GM10847 (cell line): ENCODE data around the gene AUTS2.

ENCODE experiments used
- POLR2A ChIP-seq: IDR thresholded peaks from 2 replicates; pipeline ENCODE4 v1.6.1; 2011; ENCODE audit not compliant: insufficient read length; ENCODE audit errors: extremely low read depth

Gene AUTS2

DNA sequence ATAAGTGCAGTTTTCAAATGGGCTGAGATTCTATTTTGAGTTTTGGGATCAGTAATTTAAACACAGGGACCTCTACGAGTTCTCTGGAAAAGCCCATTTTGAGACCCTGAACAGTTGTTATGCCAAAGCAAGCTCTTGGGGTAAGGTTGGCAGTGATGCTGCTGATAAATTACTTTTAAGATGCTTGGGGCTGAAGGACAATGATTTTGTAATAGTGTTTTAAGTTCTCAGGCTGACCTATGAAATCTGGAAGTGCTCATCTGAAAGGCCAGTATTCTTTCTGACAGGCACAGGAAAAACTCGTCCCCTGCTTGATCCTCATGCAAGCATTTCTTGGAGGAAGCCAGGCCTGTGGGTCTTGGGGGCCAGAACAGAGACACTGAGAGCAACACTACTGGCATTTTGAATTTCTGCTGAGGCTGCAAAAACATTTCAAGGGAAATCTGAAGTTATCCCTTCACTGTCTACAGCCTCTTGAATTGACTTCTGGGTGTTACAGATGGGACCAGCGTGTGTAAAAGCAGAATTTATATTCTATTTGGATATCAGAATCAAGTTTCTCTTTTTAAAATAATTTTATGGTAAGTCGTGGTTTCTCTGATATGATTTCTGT lies 79.7 kb downstream of the AUTS2 start:
- TF ChIP-seq POLR2A = no peak

DNA sequence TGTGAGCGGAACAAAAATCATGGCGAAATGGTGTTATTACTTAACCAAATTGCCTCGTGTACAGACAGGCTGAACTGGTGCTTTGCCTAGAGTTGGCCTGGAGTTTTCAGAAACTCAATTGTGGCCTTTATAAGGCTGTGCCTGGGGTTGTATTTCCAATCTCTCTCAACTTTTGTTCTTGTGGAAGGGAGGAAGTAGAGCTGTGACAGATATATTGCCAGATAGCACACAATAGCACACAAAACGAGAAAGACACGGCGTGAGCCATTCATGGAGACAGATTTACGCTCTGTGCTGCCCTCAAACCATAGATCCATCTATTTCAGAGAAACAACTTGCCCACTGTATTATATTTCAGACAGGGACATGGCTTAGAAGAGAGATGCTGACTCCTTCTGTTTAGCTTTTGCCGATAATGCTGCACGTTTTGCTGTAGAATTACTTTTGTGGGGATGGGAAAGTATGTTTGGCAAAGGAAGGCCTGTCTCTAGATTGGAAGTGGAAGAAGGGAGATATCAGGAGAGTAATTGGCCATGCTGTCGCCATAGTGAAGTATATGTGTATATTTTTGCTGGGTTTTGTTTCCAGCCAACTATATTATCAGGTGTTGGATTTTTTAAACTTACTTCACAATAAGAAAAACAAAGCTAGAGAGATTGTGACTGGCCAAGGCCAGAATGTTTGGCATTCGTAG lies 80.4 kb downstream of the AUTS2 start:
- TF ChIP-seq POLR2A = no peak

DNA sequence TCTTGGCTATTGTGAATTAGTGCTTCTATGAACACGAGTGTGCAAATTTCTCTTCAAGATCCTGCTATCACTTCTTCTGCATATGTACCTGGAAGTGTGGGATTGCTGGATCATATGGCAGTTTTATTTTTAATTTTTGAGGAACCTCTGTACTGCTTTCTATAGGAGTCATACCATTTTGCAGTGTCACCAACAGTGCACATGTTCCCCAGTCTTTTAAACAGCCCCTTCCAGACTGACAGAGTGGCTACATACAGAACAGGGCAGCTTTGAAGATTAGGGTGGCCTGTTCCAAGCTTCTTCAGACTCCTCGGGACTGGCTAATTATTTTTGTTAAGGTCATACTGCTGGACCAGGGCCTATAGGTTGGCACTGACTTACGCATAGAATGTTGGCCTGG lies 82.9 kb downstream of the AUTS2 start:
- TF ChIP-seq POLR2A = no peak

DNA sequence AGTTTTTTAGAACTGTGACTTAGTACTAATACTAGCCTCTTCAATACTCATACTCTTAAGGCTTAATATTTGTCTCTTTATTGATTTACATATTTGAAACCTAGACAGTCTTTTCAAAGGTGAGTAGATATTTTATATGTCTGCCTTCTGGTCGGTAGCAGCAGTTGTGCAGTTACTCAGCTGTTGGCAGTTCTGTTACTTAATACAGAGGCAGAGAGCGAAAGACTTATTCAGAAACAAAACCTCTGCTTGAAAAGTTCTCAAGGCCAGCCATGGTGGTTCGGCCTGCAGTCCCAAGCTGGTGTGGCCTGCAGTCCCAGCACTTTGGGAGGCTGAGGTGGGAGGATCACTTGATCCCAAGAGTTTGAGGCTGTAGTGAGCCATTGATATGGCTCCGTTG lies 84.2 kb downstream of the AUTS2 start:
- TF ChIP-seq POLR2A = no peak

DNA sequence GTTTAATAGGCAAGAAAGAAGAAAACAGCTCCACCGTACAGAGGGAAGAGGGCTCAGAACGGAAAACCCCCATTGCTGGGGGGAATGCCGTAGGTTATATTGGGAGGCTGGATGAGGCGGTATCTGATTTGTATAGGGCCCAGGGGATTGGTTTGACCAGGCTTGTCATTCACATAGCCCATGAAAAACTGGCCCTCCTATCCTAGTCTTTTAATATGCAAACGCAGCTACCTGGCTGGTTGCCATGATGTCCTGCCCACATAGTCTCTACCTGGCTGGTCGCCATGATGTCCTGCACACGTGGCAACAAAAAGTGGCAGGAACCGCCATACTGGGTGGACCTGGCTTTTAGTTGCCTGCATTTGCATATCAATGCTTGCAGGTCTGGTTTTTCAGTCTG lies 84.7 kb downstream of the AUTS2 start:
- no peak for TF ChIP-seq POLR2A

DNA sequence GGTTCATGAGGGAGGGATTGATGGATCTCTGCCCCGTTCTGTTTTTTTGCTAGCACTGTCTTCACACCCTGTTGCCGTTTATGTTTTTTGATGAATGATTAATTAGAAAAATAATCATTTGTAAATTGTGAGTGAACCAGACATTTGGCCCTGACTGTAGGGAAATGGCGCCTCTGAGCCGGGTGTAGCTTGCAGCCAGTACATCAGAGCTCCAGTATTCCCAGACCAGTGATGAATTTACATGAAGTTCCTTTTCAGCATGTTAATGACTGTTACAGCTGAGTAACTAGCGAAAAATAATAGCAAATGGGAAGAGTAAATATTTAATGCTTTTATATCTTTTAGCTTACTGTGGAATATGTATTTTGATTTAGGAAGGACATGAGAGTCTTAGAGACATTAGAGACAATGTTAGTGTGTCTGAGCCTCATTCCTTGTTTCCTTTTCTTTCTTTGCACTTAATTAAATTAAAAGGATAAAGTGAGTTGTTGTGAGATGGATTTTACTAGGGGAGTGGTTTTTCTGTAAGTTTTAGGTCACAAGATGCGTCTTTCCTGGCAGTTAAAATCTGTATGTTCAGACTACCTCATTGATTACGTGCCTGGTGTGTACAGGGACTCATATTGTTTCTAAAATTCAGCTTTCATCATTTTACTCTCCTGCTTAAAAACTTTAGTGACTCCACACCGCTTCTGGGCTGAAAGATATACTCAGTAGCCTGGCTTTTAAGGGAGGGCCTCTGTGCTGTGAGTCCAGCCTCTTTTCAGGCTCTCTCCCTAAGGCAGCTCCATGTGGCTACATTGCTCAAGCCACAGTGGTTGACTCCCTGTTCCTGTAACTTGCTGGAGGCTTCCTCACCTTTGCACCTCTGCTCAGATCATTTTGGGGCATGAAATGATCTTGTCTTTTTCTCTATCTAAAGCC lies 86.4 kb downstream of the AUTS2 start:
- TF ChIP-seq POLR2A = no peak

DNA sequence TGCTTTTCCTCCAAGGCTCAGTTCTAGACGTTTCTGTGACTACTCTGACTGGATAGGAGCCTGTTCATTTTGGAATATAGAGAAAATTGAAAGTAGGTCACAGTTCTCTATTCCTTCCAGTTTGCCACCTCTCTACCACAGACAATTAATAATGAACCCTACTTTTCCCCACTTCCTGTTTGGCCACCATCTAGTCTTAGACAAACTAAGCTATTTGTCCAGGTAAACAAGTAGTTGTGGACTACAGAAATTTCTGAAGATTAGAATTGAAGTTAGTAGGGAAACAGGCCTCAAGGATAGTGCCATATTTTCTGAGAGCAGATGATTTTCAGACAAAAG lies 87.0 kb downstream of the AUTS2 start:
- TF ChIP-seq POLR2A = no peak

DNA sequence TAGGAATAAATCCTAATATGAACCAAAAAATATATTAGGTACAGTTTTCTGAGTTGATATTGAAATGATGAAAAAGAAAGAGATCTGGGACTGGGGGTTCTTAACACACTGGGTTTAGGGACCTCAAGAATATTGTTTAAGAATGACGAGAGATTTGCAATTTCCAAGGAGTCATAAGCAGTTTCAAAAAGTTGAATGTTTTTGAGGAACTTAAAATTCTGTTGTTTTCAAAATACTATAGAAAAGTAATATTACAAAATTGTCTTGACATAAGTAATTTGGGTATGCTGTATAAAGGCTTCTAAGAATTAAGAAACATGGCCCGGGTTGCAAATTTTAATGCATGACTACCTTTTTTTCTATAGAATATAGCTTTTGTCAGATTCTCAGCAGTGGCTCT lies 88.1 kb downstream of the AUTS2 start:
- no peak for TF ChIP-seq POLR2A

DNA sequence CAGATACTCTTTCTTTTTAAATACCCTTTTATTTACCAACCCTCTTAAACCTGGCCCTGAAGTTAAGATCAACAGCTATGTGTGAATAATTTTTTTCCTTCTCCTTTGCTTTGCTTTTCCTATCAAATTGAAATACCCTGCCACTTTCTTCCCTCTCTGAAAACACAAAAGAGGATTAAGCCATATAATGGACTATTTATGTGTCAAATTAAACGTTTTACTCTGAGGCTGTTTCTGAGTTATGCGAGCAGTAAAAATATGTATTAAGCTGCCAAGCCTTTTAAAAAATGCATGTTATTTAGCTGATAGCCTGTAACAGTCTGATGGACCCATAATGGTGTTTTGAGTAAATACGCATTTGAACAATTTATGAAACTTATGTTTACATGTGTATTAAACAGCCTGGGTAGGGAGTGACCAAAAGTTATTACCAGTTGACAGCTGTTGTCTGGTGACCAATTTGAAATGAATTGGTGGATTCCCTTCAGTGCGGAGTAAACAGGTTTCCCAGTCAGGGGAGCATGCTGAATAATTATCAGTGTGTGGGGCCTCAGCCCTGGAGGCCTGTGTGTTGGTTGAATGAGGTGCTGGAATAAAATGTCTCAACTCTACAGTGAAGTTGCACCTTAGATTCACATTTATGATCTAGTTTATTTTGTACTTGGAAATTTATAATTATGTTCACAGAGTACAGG lies 89.6 kb downstream of the AUTS2 start:
- TF ChIP-seq POLR2A = no peak

DNA sequence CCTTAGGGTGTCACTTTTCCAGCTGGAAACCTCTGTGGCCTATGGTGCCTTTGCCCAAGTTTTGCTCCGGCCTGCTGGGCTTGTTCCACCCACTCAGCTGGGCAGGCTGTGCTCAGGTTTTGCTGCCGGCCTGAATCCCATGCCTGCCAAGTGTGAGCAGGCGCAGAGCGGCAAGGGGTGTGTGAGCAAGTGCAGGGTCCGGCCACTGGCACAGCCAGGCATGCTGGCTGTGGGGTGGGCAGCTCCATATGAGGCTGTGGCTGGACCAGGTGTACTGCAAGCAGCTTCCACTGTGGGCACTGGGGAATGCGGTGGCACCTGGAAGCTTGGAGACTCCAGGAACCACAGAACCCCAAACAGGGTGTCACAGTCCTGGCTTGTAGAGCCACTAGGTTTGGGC lies 92.1 kb downstream of the AUTS2 start:
- no peak for TF ChIP-seq POLR2A

DNA sequence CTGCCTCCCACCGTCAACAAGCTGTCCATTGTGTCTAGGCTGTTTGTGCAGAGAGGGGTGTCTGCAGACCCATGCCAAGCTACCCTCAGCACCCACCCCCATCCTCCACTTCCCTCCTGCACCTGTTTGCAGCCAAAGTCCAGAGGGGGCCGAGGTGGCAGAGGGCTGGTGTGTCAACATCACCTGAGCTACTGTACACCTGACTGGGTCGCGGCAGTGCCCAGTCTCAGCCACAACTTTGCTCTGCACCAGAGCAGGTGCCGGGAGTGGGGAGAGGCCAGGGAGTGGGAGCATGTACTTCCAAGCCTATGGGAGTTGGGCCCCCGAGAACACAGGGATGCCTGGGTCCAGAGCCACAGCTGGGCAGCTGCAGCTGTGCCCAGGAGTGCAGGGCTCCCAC lies 93.1 kb downstream of the AUTS2 start:
- TF ChIP-seq POLR2A = no peak

DNA sequence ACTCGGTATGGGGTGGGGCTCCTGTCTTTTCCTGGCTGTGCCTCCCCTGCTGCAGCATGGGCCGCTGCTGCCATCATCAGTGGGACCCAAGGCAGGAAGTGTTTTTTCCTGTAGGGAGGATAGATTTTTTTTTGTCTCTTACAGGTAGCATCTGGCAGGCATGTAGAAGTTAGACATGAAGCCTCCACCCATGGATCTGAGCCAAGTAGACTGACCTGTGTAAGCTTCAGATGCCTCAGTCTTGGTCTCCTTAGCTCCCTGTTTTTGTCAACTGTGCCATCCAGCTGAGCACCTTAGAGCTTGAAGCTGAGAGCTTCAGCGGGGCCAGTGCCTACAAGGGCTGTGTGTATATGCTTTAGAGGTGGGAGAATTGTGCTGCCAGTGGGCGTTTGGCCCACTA lies 93.5 kb downstream of the AUTS2 start:
- TF ChIP-seq POLR2A = no peak

DNA sequence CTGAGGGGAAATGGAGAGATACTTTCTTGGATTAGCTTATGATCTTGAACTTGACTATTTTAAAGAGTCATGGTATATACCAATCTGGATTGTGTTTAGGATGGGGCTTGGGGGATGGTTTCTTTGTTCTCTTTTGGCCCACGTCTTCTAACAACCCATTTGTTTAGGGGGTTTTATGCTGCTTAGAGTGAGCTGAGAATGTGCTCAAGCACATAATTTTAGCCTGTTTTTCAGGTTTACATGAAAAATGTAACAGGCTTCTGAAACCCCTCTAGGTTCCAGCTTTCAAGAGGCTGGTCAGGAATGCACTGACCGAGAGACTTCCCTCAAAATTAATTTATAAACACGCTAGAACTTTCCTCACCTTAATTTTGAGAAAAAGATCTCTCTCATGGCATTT lies 94.3 kb downstream of the AUTS2 start:
- TF ChIP-seq POLR2A = no peak

DNA sequence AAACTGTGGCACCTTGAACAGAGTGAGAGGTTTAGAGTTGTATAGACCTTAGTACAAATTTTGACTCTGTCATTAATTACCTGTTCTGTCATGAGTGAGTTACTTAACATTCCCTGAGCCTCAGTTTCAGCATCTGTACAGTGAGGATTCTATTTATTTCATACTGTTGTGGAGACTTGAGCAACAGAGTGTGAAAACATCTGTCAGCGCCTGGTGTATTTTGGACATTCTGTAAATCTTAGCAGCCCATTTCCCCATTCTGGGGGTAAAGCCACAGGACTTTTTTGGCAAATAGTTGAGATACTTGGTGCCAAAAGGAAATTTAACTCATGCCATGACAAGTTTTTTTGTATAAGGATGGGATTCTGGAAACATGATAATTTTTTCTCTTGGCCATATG lies 94.8 kb downstream of the AUTS2 start:
- TF ChIP-seq POLR2A = no peak

DNA sequence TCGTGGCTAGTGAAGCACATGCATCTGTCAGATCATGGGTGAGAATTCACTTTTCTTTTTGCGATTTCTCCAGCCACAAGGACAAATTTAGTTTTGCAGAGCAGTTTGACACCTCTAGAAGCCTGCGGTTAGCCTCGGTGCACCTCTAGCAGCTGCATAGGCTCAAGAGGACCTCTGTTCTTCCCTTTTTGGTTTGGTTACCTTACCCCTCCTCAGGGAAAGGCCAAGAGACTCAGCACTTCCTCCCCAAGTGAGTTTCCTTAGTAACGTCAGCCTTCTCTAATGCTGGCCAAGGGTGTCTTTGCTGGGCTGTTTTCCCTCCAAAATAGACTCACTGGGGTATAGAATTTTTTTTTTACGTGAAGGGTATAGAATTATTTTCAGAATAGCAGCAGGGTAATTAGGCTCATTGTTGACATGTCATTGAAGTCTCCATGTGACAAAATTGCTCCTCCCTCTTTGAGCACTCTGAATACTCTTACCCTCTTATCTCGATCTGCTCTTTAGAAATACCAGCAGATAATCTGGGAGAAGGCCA lies 97.8 kb downstream of the AUTS2 start:
- no peak for TF ChIP-seq POLR2A

DNA sequence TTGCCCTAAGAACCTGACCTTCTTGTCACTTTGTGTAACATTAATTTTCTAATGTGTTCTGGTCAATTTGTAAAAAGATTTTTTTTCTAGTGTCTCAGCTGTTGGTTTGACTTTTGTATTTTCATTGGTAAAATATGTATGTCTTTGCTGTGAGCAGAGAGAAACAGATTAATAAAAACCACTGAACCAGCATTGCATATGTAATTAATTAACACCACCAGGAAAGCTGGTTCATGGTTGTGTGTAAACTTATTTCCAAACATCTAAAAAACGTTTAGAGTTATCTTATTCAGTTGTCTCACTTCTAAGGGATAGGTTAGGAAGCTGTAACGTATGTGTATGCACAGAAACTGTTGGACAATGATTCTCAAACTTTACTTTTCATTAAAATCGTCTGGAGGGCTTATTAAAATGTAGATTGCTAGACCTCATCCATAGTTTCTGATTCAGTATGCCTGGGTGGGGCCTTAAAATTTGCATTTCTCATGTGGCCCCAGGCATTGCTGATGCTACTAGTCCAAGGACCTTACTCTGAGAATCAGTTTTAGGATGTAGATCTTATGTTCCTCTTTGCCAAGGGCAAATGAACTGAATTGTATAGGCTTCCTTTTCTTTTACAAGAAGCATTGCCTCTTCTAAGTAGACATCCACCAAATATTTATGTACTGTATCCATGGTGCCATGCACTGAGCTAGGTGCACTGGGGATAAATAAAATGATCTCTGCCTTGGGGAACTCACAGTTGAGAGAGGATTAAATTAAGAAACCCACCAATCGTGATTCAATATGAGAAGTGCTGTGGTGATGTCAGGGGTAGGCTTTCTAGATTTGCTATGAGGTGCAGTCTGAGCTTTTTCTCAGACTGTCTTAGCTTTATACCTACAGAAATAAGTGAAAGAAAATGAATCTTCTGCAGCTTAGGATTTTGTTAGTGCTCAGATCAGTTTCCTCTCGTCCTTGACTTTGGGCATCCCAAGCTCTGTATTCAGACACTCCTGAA lies 98.7 kb downstream of the AUTS2 start:
- TF ChIP-seq POLR2A = no peak
